HEK293 (cell line): ENCODE measurements around the gene ZSCAN10.

Source experiments
- MEIS1 ChIP-seq: sonication (generic); formaldehyde crosslinking; IDR thresholded peaks from 2 replicates; pipeline ENCODE4 v1.8.1; 2022; ENCODE audit warnings: missing genetic modification reagents, mild to moderate bottlenecking, borderline replicate concordance
- ZNF211 ChIP-seq: fragments of 450-650 bp; formaldehyde crosslinking; IDR thresholded peaks from 2 replicates; pipeline ENCODE4 v1.5.1; 2016; ENCODE audit warnings: low read depth, missing biosample characterization, missing genetic modification characterization
- ZNF561 ChIP-seq: fragments of 450-650 bp; IDR thresholded peaks from 2 replicates; pipeline ENCODE4 v1.5.1; 2018; ENCODE audit warnings: missing biosample characterization, missing genetic modification characterization, borderline replicate concordance
- TF ChIP-seq, protein P1 (sequence below): fragments of 450-650 bp; formaldehyde crosslinking; IDR thresholded peaks from 2 replicates; pipeline ENCODE4 v1.5.1; 2016; ENCODE audit warnings: missing biosample characterization, missing genetic modification characterization

DNA sequence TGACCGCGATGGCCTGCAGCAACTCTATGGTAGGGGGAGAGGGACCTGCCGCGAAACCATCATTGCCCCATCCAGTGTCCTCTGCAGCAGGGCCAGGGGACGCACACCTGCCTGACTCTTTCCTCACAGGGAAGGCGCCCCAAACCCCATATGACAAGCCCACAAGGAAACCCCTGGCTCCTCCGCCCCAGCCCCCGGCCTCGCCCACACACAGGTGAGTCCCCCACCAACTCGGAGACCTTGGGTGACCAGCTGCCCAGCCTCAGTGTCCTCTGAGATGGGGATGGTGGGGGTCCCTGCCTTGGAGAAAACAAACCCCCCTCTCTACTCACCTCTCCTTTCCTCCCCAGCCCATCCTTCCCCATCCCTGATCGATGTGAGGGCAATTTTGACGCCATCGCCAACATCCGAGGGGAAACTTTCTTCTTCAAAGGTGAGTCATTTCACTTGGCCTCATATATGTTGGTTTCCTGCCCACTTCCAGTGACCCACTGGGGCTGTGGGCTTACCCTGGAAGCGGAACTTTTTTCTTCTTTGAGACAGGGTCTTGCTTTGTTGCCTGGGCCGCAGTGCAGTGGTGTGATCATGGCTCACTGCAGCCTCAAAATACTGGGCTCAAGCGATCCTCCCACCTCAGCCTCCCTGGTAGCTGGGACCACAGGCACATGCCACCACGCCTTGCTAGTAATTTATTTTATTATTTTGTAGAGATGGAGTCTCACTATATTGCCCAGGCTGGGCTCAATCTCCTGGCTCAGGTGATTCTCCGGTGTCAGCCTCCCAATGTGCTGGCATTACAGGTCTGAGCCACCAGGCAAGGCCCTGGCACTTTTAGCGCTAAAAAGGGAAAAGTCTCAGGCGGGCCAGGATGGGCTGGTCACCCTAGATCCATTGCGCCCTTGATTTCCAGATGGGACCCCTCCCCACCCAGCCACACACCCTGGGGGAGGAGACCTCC is 41.6 kb downstream of the ZSCAN10 start:
- no peak for TF ChIP-seq MEIS1
- TF ChIP-seq, protein P1, sequence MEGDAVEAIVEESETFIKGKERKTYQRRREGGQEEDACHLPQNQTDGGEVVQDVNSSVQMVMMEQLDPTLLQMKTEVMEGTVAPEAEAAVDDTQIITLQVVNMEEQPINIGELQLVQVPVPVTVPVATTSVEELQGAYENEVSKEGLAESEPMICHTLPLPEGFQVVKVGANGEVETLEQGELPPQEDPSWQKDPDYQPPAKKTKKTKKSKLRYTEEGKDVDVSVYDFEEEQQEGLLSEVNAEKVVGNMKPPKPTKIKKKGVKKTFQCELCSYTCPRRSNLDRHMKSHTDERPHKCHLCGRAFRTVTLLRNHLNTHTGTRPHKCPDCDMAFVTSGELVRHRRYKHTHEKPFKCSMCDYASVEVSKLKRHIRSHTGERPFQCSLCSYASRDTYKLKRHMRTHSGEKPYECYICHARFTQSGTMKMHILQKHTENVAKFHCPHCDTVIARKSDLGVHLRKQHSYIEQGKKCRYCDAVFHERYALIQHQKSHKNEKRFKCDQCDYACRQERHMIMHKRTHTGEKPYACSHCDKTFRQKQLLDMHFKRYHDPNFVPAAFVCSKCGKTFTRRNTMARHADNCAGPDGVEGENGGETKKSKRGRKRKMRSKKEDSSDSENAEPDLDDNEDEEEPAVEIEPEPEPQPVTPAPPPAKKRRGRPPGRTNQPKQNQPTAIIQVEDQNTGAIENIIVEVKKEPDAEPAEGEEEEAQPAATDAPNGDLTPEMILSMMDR (tag by site-specific recombination), result no peak
- TF ChIP-seq ZNF561, result no peak
- no peak for TF ChIP-seq ZNF211
